Skin epidermis (tissue), 12 donors: ENCODE results near the gene BOK.
A peak's percentile ranks its signal among the peaks of the same experiment; 100 is the strongest.
"Not testable (repeated sequence)": the region's sequence is repeated elsewhere in the genome, so short reads cannot be mapped to it uniquely, and the experiment has no call there.

ENCODE experiments used
- H3K27ac ChIP-seq, 21 experiments: fragments of 200-600 bp; sonication (generic) in 11 of 21; one replicate each; pipeline ENCODE4 v1.5.0; 2020; ENCODE audit warnings: mild to moderate bottlenecking in 3 of 21, inconsistent platforms in 2 of 21, moderate library complexity in 2 of 21
- H3K4me3 ChIP-seq, 7 experiments: fragments of 200-600 bp; sonication (generic) in 2 of 7; one replicate each; pipeline ENCODE4 v1.5.0; 2020; ENCODE audit warnings: inconsistent platforms in 2 of 7, mild to moderate bottlenecking in 2 of 7, moderate library complexity in 1 of 7

The BOK gene

DNA sequence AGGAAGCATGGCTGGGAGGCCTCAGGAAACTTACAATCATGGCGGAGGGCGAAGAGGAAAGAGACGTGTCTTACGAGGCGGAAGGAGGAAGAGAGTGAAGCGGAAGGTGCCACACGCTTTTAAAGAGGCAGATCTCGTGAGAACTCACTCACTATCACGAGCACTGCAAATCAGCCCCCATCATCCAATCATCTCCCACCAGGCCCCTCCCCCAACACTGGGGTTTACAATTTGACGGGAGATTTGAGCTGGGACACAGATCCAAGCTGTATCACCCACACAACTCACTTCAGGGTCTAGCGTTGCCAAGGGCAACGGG lies 5.1 kb upstream of the BOK start:
- H3K4me3 ChIP-seq = no peak overlapping the region
- H3K27ac ChIP-seq = no peak overlapping the region

- no peak overlapping the region for H3K4me3 ChIP-seq
- no peak overlapping the region for H3K27ac ChIP-seq
These were observed 4.6 kb upstream of the BOK start for GRCh38 chr2:241553981-241554380.

- no peak overlapping the region for H3K4me3 ChIP-seq
- H3K27ac ChIP-seq = no peak overlapping the region
These were observed 3.8 kb upstream of the BOK start for GRCh38 chr2:241554610-241555322.

- Histone ChIP-seq H3K27ac (no peak overlapping the region), H3K4me3 (no peak overlapping the region)
These were observed 2.8 kb upstream of the BOK start for GRCh38 chr2:241555711-241556110.

DNA sequence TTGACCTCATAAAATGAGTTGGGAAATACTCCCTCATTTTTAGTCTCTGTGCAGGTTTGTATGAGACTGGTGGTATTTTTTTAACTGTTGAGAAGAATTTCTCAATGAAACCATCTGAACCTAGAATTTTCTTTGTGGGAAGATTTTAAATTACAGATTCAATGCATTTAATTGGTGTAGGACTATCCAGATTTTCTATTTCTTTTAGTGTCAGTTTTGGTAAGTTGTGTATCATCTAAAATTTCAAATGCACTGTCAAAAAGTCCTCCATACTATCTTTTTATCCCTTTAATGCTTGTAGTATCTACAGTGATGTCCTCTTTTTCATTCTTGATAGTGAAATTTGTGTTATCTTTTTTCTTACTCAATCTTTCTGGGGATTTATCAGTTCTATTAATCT lies 1.8 kb upstream of the BOK start:
- H3K4me3 ChIP-seq = no peak overlapping the region
- H3K27ac ChIP-seq = no peak overlapping the region

GRCh38 chr2:241559323-241560161 lies 997 bp downstream of the BOK start:
- Histone ChIP-seq H3K27ac (peak overlapping the region in 20 of 21 experiments; percentile 48 to 94 (median 81)), H3K4me3 (peak overlapping the region; percentile 49 to 74 (median 61))

- Histone ChIP-seq H3K4me3 (peak overlapping the region; percentile 49 to 74 (median 61)), H3K27ac (peak overlapping the region in 15 of 21 experiments; percentile 12 to 94 (median 82))
These were observed 1.8 kb downstream of the BOK start for GRCh38 chr2:241560162-241560882.

- peak overlapping the region in 5 of 7 experiments; percentile 50 to 74 (median 63) for H3K4me3 ChIP-seq
- H3K27ac ChIP-seq = peak overlapping the region in 13 of 21 experiments; percentile 12 to 94 (median 67)
These were observed 2.4 kb downstream of the BOK start for GRCh38 chr2:241560883-241561474.

DNA sequence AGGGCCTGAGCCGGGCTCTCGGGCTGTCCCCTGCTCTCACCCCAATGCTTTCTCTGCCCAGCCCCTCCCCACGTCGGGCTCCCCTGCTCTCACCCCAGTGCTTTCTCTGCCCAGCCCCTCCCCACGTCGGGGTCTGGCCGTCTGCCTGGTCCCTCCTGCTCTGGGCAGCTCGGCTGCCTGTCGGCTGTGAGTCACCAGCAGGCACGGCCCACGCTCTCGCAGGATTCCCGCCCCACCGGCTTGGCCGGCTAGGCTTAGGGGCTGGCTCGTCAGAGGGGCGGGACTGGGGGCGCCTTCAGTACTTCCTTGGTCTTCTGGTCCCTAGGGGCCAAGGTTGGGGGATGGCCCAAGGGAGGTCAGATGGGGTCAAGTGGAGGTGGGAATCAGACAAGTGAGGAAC lies 3.3 kb downstream of the BOK start:
- peak overlapping the region in 12 of 21 experiments; percentile 3 to 94 (median 54) for H3K27ac ChIP-seq
- peak overlapping the region in 3 of 7 experiments; percentile 7 to 74 (median 9) for H3K4me3 ChIP-seq

- H3K27ac ChIP-seq = peak overlapping the region in 10 of 21 experiments; percentile 3 to 94 (median 40)
- H3K4me3 ChIP-seq = peak overlapping the region in 2 of 7 experiments; percentile 7 to 9
These were observed 3.8 kb downstream of the BOK start for GRCh38 chr2:241562269-241562891.

GRCh38 chr2:241563031-241563507 lies 4.5 kb downstream of the BOK start:
- H3K27ac ChIP-seq = peak overlapping the region in 6 of 21 experiments; percentile 3 to 94 (median 38)
- H3K4me3 ChIP-seq = no peak overlapping the region

DNA sequence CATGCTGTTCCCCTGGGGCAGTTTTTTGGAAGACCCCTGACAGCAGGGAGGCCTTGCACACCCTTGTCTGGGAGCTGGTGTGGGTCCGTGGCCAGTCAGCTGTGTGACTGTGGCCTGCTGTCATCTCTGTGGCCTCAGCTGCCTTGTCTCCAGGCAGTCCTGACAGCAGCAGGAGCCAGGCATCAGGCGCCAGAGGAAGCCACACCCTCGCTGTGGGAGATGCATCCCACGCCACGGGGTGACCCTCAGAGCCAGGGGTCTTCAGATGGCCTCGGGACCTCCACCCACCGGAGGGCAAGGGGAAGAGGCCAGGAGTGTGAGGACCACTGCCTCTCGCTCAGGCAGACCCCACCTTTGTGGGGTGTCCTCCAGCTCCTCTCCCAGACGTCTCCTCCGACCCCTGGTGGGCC lies 5.0 kb downstream of the BOK start:
- Histone ChIP-seq H3K27ac (peak overlapping the region in 5 of 21 experiments; percentile 31 to 94 (median 37)), H3K4me3 (no peak overlapping the region)

DNA sequence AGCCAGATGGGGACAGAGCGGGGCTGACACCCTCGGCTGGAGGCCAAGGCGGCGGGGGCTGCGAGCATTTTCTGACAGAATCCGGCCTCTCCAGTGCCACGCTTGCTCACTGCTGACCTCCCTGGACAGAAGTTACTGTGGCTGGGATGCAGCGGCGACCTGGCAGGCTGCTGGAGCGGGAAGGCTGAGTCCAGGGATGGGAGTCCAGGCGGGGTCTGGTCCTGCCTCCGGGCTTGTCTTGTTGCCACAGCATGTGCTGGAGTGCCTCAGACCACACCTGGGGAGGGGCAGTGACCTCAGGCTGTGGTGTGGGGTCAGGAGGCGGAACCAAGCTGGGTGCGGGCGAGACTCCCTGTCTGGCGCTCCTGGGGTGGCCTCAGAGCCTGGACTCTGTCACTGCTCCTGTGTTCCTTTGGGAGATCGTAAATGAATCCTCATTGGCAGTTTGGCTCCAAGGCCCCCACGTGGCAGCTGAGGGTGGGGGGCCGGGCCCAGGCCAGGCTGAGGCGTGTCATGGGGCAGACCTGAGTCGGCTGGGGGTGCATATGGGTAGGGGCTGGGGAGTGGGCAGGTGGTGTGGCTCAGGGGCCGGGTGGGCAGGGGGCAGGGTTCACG lies 5.5 kb downstream of the BOK start:
- H3K27ac ChIP-seq = peak overlapping the region in 6 of 21 experiments; percentile 31 to 94 (median 43)
- H3K4me3 ChIP-seq = no peak overlapping the region

DNA sequence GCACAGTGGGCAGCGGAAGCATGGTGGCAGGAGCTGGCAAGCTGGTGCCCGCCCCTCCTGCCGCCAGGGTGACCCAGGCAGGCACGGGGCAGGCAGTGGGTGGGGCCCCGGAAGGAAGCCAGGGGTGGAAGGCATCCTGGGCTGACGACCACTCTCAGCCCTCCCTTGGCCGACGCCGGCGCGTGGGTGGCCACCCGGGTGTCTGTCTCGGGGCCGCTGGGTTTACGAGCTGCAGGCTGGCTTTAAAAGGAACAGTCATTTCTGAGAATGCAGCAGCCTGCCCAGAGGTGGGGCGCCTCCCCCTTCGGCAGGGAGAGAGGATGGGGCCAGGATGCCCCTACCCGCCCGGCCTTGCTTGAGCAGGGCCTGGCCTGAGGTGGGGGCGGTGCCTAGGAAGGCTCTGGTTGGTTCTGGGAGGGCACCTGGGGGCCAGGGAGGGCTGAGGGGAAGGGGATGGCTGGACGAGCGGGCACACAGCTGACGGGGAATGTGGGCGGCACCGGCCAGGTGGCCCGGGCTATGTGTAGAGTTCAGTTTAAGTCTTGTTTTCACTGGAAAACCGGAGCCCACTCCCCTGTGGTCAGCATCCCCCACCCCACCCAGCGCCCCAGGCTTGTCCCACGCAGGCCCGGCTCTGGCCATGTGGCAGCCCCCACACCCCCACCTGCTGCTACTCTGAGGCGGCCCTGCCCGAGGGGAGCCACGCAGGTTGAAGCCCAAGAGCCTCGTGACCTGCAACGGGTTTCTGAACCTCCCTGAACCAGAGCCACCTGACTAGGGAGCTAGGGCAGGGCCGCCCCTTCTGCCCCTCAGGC lies 6.3 kb downstream of the BOK start:
- Histone ChIP-seq H3K4me3 (no peak overlapping the region), H3K27ac (peak overlapping the region in 7 of 21 experiments; percentile 7 to 55 (median 37))

GRCh38 chr2:241565411-241565810 lies 6.9 kb downstream of the BOK start:
- no peak overlapping the region for H3K4me3 ChIP-seq
- H3K27ac ChIP-seq = peak overlapping the region in 4 of 21 experiments; percentile 7 to 55 (median 31)

DNA sequence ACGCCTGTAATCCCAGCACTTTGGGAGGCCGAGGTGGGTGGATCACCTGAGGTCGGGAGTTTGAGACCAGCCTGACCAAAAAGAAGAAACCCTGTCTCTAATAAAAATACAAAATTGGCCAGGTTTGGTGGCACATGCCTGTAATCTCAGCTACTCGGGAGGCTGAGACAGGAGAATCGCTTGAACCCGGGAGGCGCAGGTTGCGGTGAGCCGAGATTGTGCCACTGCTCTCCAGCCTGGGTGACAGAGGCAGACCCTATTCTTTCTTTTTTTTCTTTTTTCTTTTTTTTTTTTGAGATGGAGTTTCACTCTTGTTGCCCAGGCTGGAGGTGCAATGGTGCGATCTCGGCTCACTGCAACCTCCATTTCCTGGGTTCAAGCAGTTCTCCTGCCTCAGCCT lies 7.5 kb downstream of the BOK start:
- H3K27ac ChIP-seq, H3K4me3 ChIP-seq: not testable (repeated sequence)

DNA sequence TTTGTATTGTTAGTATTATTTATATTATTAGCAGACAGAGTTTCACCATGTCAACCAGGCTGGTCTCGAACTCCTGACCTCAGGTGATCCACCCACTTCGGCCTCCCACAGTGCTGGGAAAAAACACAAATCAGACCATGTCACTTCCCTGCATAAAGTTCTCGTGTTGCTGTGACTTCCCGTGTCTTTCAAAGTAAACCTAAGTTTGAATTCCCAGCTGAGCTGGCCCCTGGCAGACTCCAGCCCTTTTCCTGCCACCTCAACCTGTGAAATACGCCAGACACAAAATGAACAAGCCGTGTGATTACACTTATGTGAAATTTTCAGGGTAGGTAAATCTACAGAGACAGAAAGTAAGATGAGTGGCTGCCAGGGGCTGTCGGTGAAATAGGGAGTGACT lies 7.9 kb downstream of the BOK start:
- Histone ChIP-seq H3K27ac (no peak overlapping the region), H3K4me3 (no peak overlapping the region)

DNA sequence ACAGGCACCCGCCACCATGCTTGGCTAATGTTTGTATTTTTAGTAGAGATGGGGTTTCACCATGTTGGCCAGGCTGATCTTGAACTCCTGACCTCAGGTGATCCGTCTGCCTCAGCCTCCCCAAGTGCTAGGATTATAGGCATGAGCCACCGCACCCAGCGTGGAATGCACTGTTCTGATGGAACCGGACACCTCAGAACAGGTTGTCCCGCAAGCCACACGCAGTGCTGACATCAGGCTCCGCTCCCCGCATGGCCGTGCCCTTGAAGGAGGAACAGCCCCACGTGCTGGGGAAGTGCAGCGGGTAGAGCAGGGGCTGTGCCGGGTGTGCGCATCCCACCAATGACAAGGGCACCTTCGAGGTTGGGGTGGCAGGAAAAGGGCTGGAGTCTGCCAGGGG lies 8.7 kb downstream of the BOK start:
- not testable (repeated sequence) for H3K4me3 ChIP-seq, H3K27ac ChIP-seq
